Measurements from ENCODE around the gene SLC35F1.

Gene SLC35F1

DNA sequence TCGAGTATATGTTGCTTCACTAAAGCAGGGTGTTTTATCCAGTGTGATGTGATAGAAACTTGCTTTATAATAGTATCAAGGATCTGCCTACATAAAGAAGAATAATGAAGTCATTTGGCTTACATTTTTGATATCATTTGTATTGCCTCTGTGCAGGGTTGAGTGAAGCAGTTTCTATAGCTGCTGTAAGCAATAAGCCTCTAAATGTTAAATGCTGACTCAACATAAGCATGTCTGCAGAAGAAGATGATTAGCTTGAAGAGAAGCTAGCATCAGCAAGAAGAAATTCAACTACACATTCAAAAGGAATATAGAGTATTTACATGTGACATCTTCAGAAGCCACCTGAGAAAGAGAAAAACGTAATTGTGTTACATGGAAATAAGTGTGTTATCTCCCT, 17.6 kb downstream of the SLC35F1 start (continued):
- TF ChIP-seq ZNF23 (tag by site-specific recombination; IDR thresholded peaks at IDR 0.05; ENCODE audit: borderline replicate concordance): no peak
- TF ChIP-seq ZNF239 (tag by site-specific recombination; IDR thresholded peaks at IDR 0.05): no peak
- no peak for TF ChIP-seq ZNF473 (tag by site-specific recombination; IDR thresholded peaks at IDR 0.05)
- no peak for TF ChIP-seq ZNF777 (tag by site-specific recombination; IDR thresholded peaks at IDR 0.05; ENCODE audit: borderline replicate concordance)
- TF ChIP-seq ZSCAN4 (tag by site-specific recombination; IDR thresholded peaks at IDR 0.05): no peak
- no peak for TF ChIP-seq TSHZ1 (tag by site-specific recombination; IDR thresholded peaks at IDR 0.05; ENCODE audit: borderline replicate concordance)
- no peak for TF ChIP-seq ZNF202 (tag by site-specific recombination; IDR thresholded peaks at IDR 0.05; ENCODE audit: borderline replicate concordance)
- TF ChIP-seq ZBTB21 (tag by site-specific recombination; IDR thresholded peaks at IDR 0.05): no peak
- TF ChIP-seq ZNF416 (tag by site-specific recombination; IDR thresholded peaks at IDR 0.05): no peak
- TF ChIP-seq, protein P1, sequence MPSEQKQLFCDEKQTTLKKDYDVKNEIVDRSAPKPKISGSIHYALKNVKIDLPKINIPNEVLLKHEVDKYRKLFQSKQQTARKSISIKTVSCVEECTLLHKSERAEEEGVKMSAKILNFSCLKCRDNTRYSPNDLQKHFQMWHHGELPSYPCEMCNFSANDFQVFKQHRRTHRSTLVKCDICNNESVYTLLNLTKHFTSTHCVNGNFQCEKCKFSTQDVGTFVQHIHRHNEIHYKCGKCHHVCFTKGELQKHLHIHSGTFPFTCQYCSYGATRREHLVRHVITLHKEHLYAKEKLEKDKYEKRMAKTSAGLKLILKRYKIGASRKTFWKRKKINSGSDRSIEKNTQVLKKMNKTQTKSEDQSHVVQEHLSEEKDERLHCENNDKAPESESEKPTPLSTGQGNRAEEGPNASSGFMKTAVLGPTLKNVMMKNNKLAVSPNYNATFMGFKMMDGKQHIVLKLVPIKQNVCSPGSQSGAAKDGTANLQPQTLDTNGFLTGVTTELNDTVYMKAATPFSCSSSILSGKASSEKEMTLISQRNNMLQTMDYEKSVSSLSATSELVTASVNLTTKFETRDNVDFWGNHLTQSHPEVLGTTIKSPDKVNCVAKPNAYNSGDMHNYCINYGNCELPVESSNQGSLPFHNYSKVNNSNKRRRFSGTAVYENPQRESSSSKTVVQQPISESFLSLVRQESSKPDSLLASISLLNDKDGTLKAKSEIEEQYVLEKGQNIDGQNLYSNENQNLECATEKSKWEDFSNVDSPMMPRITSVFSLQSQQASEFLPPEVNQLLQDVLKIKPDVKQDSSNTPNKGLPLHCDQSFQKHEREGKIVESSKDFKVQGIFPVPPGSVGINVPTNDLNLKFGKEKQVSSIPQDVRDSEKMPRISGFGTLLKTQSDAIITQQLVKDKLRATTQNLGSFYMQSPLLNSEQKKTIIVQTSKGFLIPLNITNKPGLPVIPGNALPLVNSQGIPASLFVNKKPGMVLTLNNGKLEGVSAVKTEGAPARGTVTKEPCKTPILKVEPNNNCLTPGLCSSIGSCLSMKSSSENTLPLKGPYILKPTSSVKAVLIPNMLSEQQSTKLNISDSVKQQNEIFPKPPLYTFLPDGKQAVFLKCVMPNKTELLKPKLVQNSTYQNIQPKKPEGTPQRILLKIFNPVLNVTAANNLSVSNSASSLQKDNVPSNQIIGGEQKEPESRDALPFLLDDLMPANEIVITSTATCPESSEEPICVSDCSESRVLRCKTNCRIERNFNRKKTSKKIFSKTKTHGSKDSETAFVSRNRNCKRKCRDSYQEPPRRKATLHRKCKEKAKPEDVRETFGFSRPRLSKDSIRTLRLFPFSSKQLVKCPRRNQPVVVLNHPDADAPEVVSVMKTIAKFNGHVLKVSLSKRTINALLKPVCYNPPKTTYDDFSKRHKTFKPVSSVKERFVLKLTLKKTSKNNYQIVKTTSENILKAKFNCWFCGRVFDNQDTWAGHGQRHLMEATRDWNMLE (tag by site-specific recombination; conservative IDR thresholded peaks at IDR 0.05; ENCODE audit: low read depth): no peak
- TF ChIP-seq GFI1B (tag by site-specific recombination; IDR thresholded peaks at IDR 0.05): no peak
- TF ChIP-seq ZNF558 (tag by site-specific recombination; IDR thresholded peaks at IDR 0.05): no peak

- ChIA-PET CTCF (no interaction called here), POLR2A (no interaction called here)
- no peaks in the 10 kb centered on the region for H3K36me3 ChIP-seq (ENCODE audit: control insufficient read depth in 2 of 2, insufficient read depth in 1 of 2, low read length in 2 of 2)
- TF ChIP-seq ZNF449 (tag by site-specific recombination; IDR thresholded peaks at IDR 0.05) (no peak), SCRT2 (tag by site-specific recombination; IDR thresholded peaks at IDR 0.05) (no peak), YY1 (tag by site-specific recombination; IDR thresholded peaks at IDR 0.05) (no peak), MEIS1 (CRISPR knock-in tag; IDR thresholded peaks at IDR 0.05; ENCODE audit: borderline replicate concordance) (no peak), KLF17 (tag by site-specific recombination; IDR thresholded peaks at IDR 0.05) (no peak), REPIN1 (tag by site-specific recombination; IDR thresholded peaks at IDR 0.05; ENCODE audit: low read depth) (no peak), RBAK (tag by site-specific recombination; IDR thresholded peaks at IDR 0.05) (no peak), ZNF549 (tag by site-specific recombination; IDR thresholded peaks at IDR 0.05) (no peak), GLIS2 (tag by site-specific recombination; IDR thresholded peaks at IDR 0.05) (no peak), ZNF24 (tag by site-specific recombination; IDR thresholded peaks at IDR 0.05) (no peak), ZNF202 (tag by site-specific recombination; IDR thresholded peaks at IDR 0.05; ENCODE audit: borderline replicate concordance) (no peak)
- TF ChIP-seq, protein P2, sequence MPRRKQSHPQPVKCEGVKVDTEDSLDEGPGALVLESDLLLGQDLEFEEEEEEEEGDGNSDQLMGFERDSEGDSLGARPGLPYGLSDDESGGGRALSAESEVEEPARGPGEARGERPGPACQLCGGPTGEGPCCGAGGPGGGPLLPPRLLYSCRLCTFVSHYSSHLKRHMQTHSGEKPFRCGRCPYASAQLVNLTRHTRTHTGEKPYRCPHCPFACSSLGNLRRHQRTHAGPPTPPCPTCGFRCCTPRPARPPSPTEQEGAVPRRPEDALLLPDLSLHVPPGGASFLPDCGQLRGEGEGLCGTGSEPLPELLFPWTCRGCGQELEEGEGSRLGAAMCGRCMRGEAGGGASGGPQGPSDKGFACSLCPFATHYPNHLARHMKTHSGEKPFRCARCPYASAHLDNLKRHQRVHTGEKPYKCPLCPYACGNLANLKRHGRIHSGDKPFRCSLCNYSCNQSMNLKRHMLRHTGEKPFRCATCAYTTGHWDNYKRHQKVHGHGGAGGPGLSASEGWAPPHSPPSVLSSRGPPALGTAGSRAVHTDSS (tag by site-specific recombination; IDR thresholded peaks at IDR 0.05): no peak
- no peak overlapping the region for H3K4me3 ChIP-seq (ENCODE audit: low read depth, low read length)
- no peaks in the 10 kb centered on the region for H3K4me1 ChIP-seq (ENCODE audit: control insufficient read depth, insufficient read depth, low read length)
- H3K27ac ChIP-seq (ENCODE audit: extremely low read depth, low read depth, low read length): no peak overlapping the region
- no peaks in the 10 kb centered on the region for H3K9me3 ChIP-seq (ENCODE audit: control insufficient read depth, insufficient read depth, low read depth, low read length)
These were observed 20.8 kb downstream of the SLC35F1 start for GRCh38 chr6:117927866-117928265.
